Measurements from ENCODE around the gene SASH1. TPM values are rescaled to one million over a fixed set of nuclear protein-coding genes. Genes with fewer than 3 reads are reported as not detected.

Gene SASH1
- total RNA-seq, 1 donor from 2014 or later = 24.3 TPM

GRCh38 chr6:148404456-148405054 lies 61.9 kb downstream of the SASH1 start:
- DNase-seq (ENCODE audit: low spot score) = no peak

GRCh38 chr6:148405894-148406293 lies 63.3 kb downstream of the SASH1 start:
- DNase-seq (ENCODE audit: low spot score) = no peak

GRCh38 chr6:148406579-148407371 lies 64.1 kb downstream of the SASH1 start:
- no peak for DNase-seq (ENCODE audit: low spot score)

GRCh38 chr6:148407372-148407771 lies 64.7 kb downstream of the SASH1 start:
- peak; percentile 20 for DNase-seq (ENCODE audit: low spot score)

GRCh38 chr6:148413321-148414091 lies 70.9 kb downstream of the SASH1 start:
- DNase-seq (ENCODE audit: low spot score) = no peak

GRCh38 chr6:148414092-148414489 lies 71.5 kb downstream of the SASH1 start:
- DNase-seq (ENCODE audit: low spot score) = no peak

GRCh38 chr6:148414836-148415235 lies 72.2 kb downstream of the SASH1 start:
- DNase-seq (ENCODE audit: low spot score) = no peak

GRCh38 chr6:148415511-148416260 lies 73.0 kb downstream of the SASH1 start:
- no peak for DNase-seq (ENCODE audit: low spot score)

GRCh38 chr6:148416330-148416965 lies 73.8 kb downstream of the SASH1 start:
- DNase-seq (ENCODE audit: low spot score) = no peak

GRCh38 chr6:148417045-148417444 lies 74.4 kb downstream of the SASH1 start:
- no peak for DNase-seq (ENCODE audit: low spot score)

GRCh38 chr6:148419430-148419829 lies 76.8 kb downstream of the SASH1 start:
- DNase-seq (ENCODE audit: low spot score) = no peak

- DNase-seq (ENCODE audit: low spot score) = no peak
These were observed 79.4 kb downstream of the SASH1 start for GRCh38 chr6:148422085-148422484.

GRCh38 chr6:148423133-148423532 lies 80.5 kb downstream of the SASH1 start:
- DNase-seq (ENCODE audit: low spot score) = no peak

GRCh38 chr6:148423601-148424270 lies 81.1 kb downstream of the SASH1 start:
- DNase-seq (ENCODE audit: low spot score) = no peak

GRCh38 chr6:148425443-148425842 lies 82.8 kb downstream of the SASH1 start:
- no peak for DNase-seq (ENCODE audit: low spot score)

- no peak for DNase-seq (ENCODE audit: low spot score)
These were observed 83.8 kb downstream of the SASH1 start for GRCh38 chr6:148426317-148426977.

- DNase-seq (ENCODE audit: low spot score) = no peak
These were observed 84.7 kb downstream of the SASH1 start for GRCh38 chr6:148427333-148427732.

- no peak for DNase-seq (ENCODE audit: low spot score)
These were observed 86.8 kb downstream of the SASH1 start for GRCh38 chr6:148429423-148429822.

GRCh38 chr6:148430897-148431296 lies 88.3 kb downstream of the SASH1 start:
- no peak for DNase-seq (ENCODE audit: low spot score)

GRCh38 chr6:148431413-148431812 lies 88.8 kb downstream of the SASH1 start:
- DNase-seq (ENCODE audit: low spot score) = no peak
